GM18858 (cell line): ENCODE data around the gene ARHGEF2.

ENCODE experiments used
- ATAC-seq: cut with Tn5 transposase; IDR thresholded peaks from one replicate; pipeline ENCODE4 v1.9.1; 2021; ENCODE audit not compliant: unreplicated experiment

ARHGEF2 gene

GRCh38 chr1:155971910-155972809, 6.2 kb downstream of the ARHGEF2 start:
- no peak for ATAC-seq

GRCh38 chr1:155970531-155971167, 7.7 kb downstream of the ARHGEF2 start:
- no peak for ATAC-seq

GRCh38 chr1:155969377-155969791, 9.0 kb downstream of the ARHGEF2 start:
- ATAC-seq: no peak

- ATAC-seq: no peak
These were observed 9.7 kb downstream of the ARHGEF2 start for GRCh38 chr1:155968670-155969069.

GRCh38 chr1:155968051-155968400, 10.3 kb downstream of the ARHGEF2 start:
- no peak for ATAC-seq

- ATAC-seq: no peak
These were observed 10.9 kb downstream of the ARHGEF2 start for GRCh38 chr1:155967341-155968050.

GRCh38 chr1:155966750-155967149, 11.6 kb downstream of the ARHGEF2 start:
- no peak for ATAC-seq

GRCh38 chr1:155966135-155966534, 12.2 kb downstream of the ARHGEF2 start:
- ATAC-seq: no peak

- no peak for ATAC-seq
These were observed 14.2 kb downstream of the ARHGEF2 start for GRCh38 chr1:155964193-155964592.

GRCh38 chr1:155962599-155963211, 15.6 kb downstream of the ARHGEF2 start:
- ATAC-seq: no peak

- ATAC-seq: no peak
These were observed 16.4 kb downstream of the ARHGEF2 start for GRCh38 chr1:155961937-155962336.

GRCh38 chr1:155960081-155960745, 18.1 kb downstream of the ARHGEF2 start:
- no peak for ATAC-seq

GRCh38 chr1:155957411-155957915, 20.9 kb downstream of the ARHGEF2 start:
- ATAC-seq: no peak

- ATAC-seq: no peak
These were observed 23.7 kb downstream of the ARHGEF2 start for GRCh38 chr1:155954645-155955044.

GRCh38 chr1:155952505-155952890, 25.8 kb downstream of the ARHGEF2 start:
- no peak for ATAC-seq

GRCh38 chr1:155951753-155952504, 26.4 kb downstream of the ARHGEF2 start:
- ATAC-seq: no peak

- ATAC-seq: no peak
These were observed 27.5 kb downstream of the ARHGEF2 start for GRCh38 chr1:155950829-155951228.

- ATAC-seq: no peak
These were observed 30.6 kb downstream of the ARHGEF2 start for GRCh38 chr1:155947741-155948140.

- no peak for ATAC-seq
These were observed 31.1 kb downstream of the ARHGEF2 start for GRCh38 chr1:155947292-155947691.
